ENCODE measurements around the gene ZNF26.

ZNF26 gene

GRCh38 chr12:133058203-133059113 lies 72.3 kb downstream of the ZNF26 start:
- in situ Hi-C loops (cut with MboI; ENCODE audit: low sequenced_read_pairs), result no loop called here

- in situ Hi-C loops (cut with MboI; ENCODE audit: low sequenced_read_pairs), result no loop called here
These were observed 75.8 kb downstream of the ZNF26 start for GRCh38 chr12:133061954-133062353.

DNA sequence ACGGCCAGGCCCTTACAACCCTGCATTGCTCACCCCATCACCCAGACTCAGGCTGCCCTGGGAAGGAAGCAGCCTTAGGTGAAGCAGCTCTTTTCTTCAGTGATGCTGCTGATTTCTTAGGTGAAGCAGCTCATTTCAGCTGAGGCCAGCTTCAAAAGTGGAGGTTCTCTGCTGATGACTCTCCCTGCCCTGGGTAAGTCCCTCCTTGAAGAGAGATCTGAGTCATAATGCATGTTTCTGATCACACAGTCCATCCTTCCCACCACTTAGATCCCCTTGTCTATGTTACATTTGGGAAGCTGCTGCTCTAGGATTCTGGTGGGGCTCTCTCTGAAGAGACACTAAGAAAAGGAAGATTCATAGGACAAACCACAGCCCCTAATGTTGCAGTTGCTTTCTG lies 77.4 kb downstream of the ZNF26 start:
- in situ Hi-C loops (cut with MboI; ENCODE audit: low sequenced_read_pairs), result no loop called here

DNA sequence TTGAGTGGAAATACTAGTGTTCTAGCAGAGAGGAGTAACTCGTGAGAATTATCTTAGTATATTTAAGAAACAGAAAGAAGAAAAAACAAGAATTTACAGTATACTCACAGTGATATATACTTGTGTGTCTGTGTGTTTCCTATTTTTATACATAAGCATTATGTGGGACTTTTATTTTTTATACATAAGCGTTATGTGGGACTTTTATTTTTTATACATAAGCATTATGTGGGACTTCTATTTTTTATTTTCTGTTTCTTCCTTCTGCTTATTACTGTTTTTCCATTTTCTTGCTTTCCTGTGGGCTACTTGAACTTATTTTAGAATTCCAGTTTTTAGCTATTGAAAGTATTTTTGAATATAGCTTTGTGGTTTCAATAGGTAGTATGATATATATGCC lies 87.7 kb downstream of the ZNF26 start:
- in situ Hi-C loops (cut with MboI; ENCODE audit: low sequenced_read_pairs), result no loop called here
